SK-N-SH treated with all-trans-retinoic acid at 6 μM for 48 hours (cell line): Measurements from ENCODE around the gene CHST8.

ENCODE experiments used
- ATAC-seq: fragments of 200-7000 bp; cut with Tn5 transposase; 3 replicates; pipeline ENCODE4 v1.9.1; 2020; ENCODE audit warnings: mild to moderate bottlenecking, moderate library complexity
- ARNTL ChIP-seq: fragments of 450-650 bp; formaldehyde crosslinking; IDR thresholded peaks from 2 replicates; pipeline ENCODE4 v1.5.0; 2020; ENCODE audit warnings: low read depth, mild to moderate bottlenecking, moderate library complexity, borderline replicate concordance
- BACH2 ChIP-seq: fragments of 250-450 bp; sonication (Bioruptor Pico); IDR thresholded peaks from 2 replicates; pipeline ENCODE4 v1.9.0; 2021; ENCODE audit warnings: mild to moderate bottlenecking, borderline replicate concordance
- CSDC2 ChIP-seq: fragments of 250-450 bp; sonication (Bioruptor Pico); IDR thresholded peaks from 2 replicates; pipeline ENCODE4 v1.5.0; 2020; ENCODE audit warnings: mild to moderate bottlenecking, moderate library complexity
- CSRNP3 ChIP-seq: fragments of 250-450 bp; sonication (Bioruptor Pico); IDR thresholded peaks from 2 replicates; pipeline ENCODE4 v1.5.1; 2021; ENCODE audit warnings: mild to moderate bottlenecking, moderate library complexity
- ESRRG ChIP-seq: fragments of 250-450 bp; sonication (Bioruptor Pico); IDR thresholded peaks from 2 replicates; pipeline ENCODE4 v1.6.1; 2021; ENCODE audit warnings: mild to moderate bottlenecking
- ISL1 ChIP-seq: fragments of 250-450 bp; sonication (Bioruptor Pico); IDR thresholded peaks from 2 replicates; pipeline ENCODE4 v2.1.2; 2022; ENCODE audit warnings: mild to moderate bottlenecking, moderate library complexity
- OSR1 ChIP-seq: fragments of 250-450 bp; sonication (Bioruptor Pico); IDR thresholded peaks from 2 replicates; pipeline ENCODE4 v1.8.0; 2022; ENCODE audit warnings: moderate library complexity, mild to moderate bottlenecking, inconsistent platforms
- POU6F1 ChIP-seq: fragments of 250-450 bp; sonication (Bioruptor Pico); IDR thresholded peaks from 2 replicates; pipeline ENCODE4 v1.8.0; 2021; ENCODE audit warnings: low read depth, mild to moderate bottlenecking, moderate library complexity, borderline replicate concordance
- PPARA ChIP-seq: fragments of 250-450 bp; sonication (Bioruptor Pico); IDR thresholded peaks from 2 replicates; pipeline ENCODE4 v1.5.0; 2020; ENCODE audit warnings: mild to moderate bottlenecking, borderline replicate concordance
- SNAI2 ChIP-seq: fragments of 250-450 bp; sonication (Bioruptor Pico); IDR thresholded peaks from 2 replicates; pipeline ENCODE4 v1.5.0; 2020; ENCODE audit warnings: mild to moderate bottlenecking, moderate library complexity
- TCF4 ChIP-seq: fragments of 250-450 bp; sonication (Bioruptor Pico); IDR thresholded peaks from 2 replicates; pipeline ENCODE4 v1.8.0; 2021; ENCODE audit warnings: mild to moderate bottlenecking, moderate library complexity, borderline replicate concordance
- TOX ChIP-seq: fragments of 250-450 bp; sonication (Bioruptor Pico); IDR thresholded peaks from 2 replicates; pipeline ENCODE4 v1.8.0; 2021; ENCODE audit warnings: mild to moderate bottlenecking, moderate library complexity, borderline replicate concordance
- ZC3H10 ChIP-seq: fragments of 250-450 bp; sonication (Bioruptor Pico); IDR thresholded peaks from 2 replicates; pipeline ENCODE4 v1.5.1; 2021; ENCODE audit warnings: mild to moderate bottlenecking, moderate library complexity
- ZFP3 ChIP-seq: fragments of 250-450 bp; sonication (Bioruptor Pico); IDR thresholded peaks from 2 replicates; pipeline ENCODE4 v1.5.0; 2020; ENCODE audit warnings: mild to moderate bottlenecking, moderate library complexity
- ZFP30 ChIP-seq: fragments of 450-650 bp; formaldehyde crosslinking; IDR thresholded peaks from 2 replicates; pipeline ENCODE4 v1.5.0; 2022; ENCODE audit warnings: mild to moderate bottlenecking, moderate library complexity
- ZNF565 ChIP-seq: fragments of 450-650 bp; formaldehyde crosslinking; conservative IDR thresholded peaks from 2 replicates; pipeline ENCODE4 v1.5.0; 2020; ENCODE audit warnings: low read depth, mild to moderate bottlenecking, moderate library complexity
- ZNF70 ChIP-seq: fragments of 450-650 bp; formaldehyde crosslinking; IDR thresholded peaks from 2 replicates; pipeline ENCODE4 v1.5.0; 2020; ENCODE audit warnings: mild to moderate bottlenecking, moderate library complexity
- ZNF8 ChIP-seq: fragments of 450-650 bp; formaldehyde crosslinking; IDR thresholded peaks from 2 replicates; pipeline ENCODE4 v1.5.0; 2020; ENCODE audit warnings: mild to moderate bottlenecking, moderate library complexity
- TF ChIP-seq, protein P1 (sequence below): fragments of 250-450 bp; sonication (Bioruptor Pico); IDR thresholded peaks from 2 replicates; pipeline ENCODE4 v1.8.0; 2020; ENCODE audit warnings: mild to moderate bottlenecking, moderate library complexity, borderline replicate concordance
- TF ChIP-seq, protein P2 (sequence below): fragments of 250-450 bp; sonication (Bioruptor Pico); IDR thresholded peaks from 2 replicates; pipeline ENCODE4 v1.5.1; 2020; ENCODE audit warnings: low read depth, mild to moderate bottlenecking, moderate library complexity
- TF ChIP-seq, protein P3 (sequence below): fragments of 250-450 bp; sonication (Bioruptor Pico); IDR thresholded peaks from 2 replicates; pipeline ENCODE4 v1.5.0; 2020; ENCODE audit warnings: mild to moderate bottlenecking, moderate library complexity

Gene CHST8

GRCh38 chr19:33736787-33737186, 115.0 kb downstream of the CHST8 start:
- ATAC-seq: no peak
- no peak for TF ChIP-seq ZC3H10 (CRISPR knock-in tag)
- TF ChIP-seq POU6F1 (CRISPR knock-in tag): no peak
- TF ChIP-seq ZNF565: no peak
- TF ChIP-seq ARNTL (CRISPR knock-in tag): no peak
- no peak for TF ChIP-seq ZNF8 (CRISPR knock-in tag)
- TF ChIP-seq ISL1: no peak
- TF ChIP-seq PPARA: no peak
- no peak for TF ChIP-seq ZFP3 (CRISPR knock-in tag)
- TF ChIP-seq ZNF70 (CRISPR knock-in tag): no peak
- no peak for TF ChIP-seq TCF4
- TF ChIP-seq ZFP30 (CRISPR knock-in tag): no peak
- no peak for TF ChIP-seq BACH2
- TF ChIP-seq OSR1 (CRISPR knock-in tag): no peak
- no peak for TF ChIP-seq TOX (CRISPR knock-in tag)
- TF ChIP-seq, protein P1, sequence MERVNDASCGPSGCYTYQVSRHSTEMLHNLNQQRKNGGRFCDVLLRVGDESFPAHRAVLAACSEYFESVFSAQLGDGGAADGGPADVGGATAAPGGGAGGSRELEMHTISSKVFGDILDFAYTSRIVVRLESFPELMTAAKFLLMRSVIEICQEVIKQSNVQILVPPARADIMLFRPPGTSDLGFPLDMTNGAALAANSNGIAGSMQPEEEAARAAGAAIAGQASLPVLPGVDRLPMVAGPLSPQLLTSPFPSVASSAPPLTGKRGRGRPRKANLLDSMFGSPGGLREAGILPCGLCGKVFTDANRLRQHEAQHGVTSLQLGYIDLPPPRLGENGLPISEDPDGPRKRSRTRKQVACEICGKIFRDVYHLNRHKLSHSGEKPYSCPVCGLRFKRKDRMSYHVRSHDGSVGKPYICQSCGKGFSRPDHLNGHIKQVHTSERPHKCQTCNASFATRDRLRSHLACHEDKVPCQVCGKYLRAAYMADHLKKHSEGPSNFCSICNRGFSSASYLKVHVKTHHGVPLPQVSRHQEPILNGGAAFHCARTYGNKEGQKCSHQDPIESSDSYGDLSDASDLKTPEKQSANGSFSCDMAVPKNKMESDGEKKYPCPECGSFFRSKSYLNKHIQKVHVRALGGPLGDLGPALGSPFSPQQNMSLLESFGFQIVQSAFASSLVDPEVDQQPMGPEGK (CRISPR knock-in tag): no peak
- no peak for TF ChIP-seq CSDC2 (CRISPR knock-in tag)

- ATAC-seq: no peak
- TF ChIP-seq ZNF565: no peak
These were observed 116.1 kb downstream of the CHST8 start for GRCh38 chr19:33737681-33738371.

- no peak for ATAC-seq
- TF ChIP-seq ZNF8 (CRISPR knock-in tag) (no peak), ZFP3 (CRISPR knock-in tag) (no peak), TCF4 (no peak), CSRNP3 (CRISPR knock-in tag) (no peak), TOX (CRISPR knock-in tag) (no peak), ZNF70 (CRISPR knock-in tag) (no peak), ZNF565 (no peak), ZFP30 (CRISPR knock-in tag) (no peak), ARNTL (CRISPR knock-in tag) (no peak), ZC3H10 (CRISPR knock-in tag) (no peak), ESRRG (no peak), CSDC2 (CRISPR knock-in tag) (no peak), PPARA (no peak), OSR1 (CRISPR knock-in tag) (no peak), BACH2 (no peak), SNAI2 (CRISPR knock-in tag) (no peak)
- TF ChIP-seq, protein P2, sequence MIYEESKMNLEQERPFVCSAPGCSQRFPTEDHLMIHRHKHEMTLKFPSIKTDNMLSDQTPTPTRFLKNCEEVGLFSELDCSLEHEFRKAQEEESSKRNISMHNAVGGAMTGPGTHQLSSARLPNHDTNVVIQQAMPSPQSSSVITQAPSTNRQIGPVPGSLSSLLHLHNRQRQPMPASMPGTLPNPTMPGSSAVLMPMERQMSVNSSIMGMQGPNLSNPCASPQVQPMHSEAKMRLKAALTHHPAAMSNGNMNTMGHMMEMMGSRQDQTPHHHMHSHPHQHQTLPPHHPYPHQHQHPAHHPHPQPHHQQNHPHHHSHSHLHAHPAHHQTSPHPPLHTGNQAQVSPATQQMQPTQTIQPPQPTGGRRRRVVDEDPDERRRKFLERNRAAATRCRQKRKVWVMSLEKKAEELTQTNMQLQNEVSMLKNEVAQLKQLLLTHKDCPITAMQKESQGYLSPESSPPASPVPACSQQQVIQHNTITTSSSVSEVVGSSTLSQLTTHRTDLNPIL (CRISPR knock-in tag): no peak
- TF ChIP-seq, protein P3, sequence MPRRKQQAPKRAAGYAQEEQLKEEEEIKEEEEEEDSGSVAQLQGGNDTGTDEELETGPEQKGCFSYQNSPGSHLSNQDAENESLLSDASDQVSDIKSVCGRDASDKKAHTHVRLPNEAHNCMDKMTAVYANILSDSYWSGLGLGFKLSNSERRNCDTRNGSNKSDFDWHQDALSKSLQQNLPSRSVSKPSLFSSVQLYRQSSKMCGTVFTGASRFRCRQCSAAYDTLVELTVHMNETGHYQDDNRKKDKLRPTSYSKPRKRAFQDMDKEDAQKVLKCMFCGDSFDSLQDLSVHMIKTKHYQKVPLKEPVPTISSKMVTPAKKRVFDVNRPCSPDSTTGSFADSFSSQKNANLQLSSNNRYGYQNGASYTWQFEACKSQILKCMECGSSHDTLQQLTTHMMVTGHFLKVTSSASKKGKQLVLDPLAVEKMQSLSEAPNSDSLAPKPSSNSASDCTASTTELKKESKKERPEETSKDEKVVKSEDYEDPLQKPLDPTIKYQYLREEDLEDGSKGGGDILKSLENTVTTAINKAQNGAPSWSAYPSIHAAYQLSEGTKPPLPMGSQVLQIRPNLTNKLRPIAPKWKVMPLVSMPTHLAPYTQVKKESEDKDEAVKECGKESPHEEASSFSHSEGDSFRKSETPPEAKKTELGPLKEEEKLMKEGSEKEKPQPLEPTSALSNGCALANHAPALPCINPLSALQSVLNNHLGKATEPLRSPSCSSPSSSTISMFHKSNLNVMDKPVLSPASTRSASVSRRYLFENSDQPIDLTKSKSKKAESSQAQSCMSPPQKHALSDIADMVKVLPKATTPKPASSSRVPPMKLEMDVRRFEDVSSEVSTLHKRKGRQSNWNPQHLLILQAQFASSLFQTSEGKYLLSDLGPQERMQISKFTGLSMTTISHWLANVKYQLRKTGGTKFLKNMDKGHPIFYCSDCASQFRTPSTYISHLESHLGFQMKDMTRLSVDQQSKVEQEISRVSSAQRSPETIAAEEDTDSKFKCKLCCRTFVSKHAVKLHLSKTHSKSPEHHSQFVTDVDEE: no peak
- TF ChIP-seq, protein P1 (CRISPR knock-in tag): no peak
These were observed 119.2 kb downstream of the CHST8 start for GRCh38 chr19:33740811-33741396.
